ENCODE measurements around the gene CCDC121.

- no peak for TF ChIP-seq CTCF (IDR thresholded peaks at IDR 0.05; ENCODE audit: low read depth, low read length, poor library complexity, severe bottlenecking)
- TF ChIP-seq EZH2phosphoT487 (IDR thresholded peaks at IDR 0.05; ENCODE audit: borderline replicate concordance, low read length), result no peak
These were observed 44.1 kb upstream of the CCDC121 start for GRCh38 chr2:27672723-27673486.
